ENCODE results near the gene DUSP18.
"Not testable (repeated sequence)": the region's sequence is repeated elsewhere in the genome, so short reads cannot be mapped to it uniquely, and the experiment has no call there.

The DUSP18 gene

DNA sequence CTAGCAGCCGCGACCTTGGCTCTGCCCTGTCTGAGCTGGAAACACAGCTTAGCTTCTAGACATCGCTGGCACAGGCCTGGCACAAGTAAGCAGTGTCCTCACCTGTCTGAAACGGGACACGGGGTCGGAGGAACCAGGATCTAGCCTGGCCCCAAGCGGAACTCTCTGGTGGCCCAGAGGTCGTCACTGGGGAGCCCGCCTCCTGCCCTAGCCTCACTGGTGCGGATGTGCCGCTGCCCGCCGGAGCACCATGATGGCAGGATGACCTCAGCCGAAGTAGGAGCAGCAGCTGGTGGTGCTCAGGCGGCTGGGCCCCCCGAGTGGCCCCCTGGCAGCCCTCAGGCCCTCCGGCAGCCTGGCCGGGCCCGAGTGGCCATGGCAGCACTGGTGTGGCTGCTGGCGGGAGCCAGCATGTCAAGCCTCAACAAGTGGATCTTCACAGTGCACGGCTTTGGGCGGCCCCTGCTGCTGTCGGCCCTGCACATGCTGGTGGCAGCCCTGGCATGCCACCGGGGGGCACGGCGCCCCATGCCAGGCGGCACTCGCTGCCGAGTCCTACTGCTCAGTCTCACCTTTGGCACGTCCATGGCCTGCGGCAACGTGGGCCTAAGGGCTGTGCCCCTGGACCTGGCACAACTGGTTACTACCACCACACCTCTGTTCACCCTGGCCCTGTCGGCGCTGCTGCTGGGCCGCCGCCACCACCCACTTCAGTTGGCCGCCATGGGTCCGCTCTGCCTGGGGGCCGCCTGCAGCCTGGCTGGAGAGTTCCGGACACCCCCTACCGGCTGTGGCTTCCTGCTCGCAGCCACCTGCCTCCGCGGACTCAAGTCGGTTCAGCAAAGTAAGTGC lies 31.2 kb downstream of the DUSP18 start:
- peak; percentile 66 for DNase-seq (ENCODE audit: low spot score)
- in situ Hi-C loops (cut with MboI; ENCODE audit: low sequenced_read_pairs, unreplicated experiment) = loop anchor here (25.0 kb wide), 1 partner anchor 276 kb away; no protein-coding TSS in a partner anchor
- TF ChIP-seq, protein P1, sequence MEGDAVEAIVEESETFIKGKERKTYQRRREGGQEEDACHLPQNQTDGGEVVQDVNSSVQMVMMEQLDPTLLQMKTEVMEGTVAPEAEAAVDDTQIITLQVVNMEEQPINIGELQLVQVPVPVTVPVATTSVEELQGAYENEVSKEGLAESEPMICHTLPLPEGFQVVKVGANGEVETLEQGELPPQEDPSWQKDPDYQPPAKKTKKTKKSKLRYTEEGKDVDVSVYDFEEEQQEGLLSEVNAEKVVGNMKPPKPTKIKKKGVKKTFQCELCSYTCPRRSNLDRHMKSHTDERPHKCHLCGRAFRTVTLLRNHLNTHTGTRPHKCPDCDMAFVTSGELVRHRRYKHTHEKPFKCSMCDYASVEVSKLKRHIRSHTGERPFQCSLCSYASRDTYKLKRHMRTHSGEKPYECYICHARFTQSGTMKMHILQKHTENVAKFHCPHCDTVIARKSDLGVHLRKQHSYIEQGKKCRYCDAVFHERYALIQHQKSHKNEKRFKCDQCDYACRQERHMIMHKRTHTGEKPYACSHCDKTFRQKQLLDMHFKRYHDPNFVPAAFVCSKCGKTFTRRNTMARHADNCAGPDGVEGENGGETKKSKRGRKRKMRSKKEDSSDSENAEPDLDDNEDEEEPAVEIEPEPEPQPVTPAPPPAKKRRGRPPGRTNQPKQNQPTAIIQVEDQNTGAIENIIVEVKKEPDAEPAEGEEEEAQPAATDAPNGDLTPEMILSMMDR (IDR thresholded peaks at IDR 0.05; ENCODE audit: borderline replicate concordance, control extremely low read depth, extremely low read depth, insufficient read depth, missing control alignments) = peak; percentile 13

DNA sequence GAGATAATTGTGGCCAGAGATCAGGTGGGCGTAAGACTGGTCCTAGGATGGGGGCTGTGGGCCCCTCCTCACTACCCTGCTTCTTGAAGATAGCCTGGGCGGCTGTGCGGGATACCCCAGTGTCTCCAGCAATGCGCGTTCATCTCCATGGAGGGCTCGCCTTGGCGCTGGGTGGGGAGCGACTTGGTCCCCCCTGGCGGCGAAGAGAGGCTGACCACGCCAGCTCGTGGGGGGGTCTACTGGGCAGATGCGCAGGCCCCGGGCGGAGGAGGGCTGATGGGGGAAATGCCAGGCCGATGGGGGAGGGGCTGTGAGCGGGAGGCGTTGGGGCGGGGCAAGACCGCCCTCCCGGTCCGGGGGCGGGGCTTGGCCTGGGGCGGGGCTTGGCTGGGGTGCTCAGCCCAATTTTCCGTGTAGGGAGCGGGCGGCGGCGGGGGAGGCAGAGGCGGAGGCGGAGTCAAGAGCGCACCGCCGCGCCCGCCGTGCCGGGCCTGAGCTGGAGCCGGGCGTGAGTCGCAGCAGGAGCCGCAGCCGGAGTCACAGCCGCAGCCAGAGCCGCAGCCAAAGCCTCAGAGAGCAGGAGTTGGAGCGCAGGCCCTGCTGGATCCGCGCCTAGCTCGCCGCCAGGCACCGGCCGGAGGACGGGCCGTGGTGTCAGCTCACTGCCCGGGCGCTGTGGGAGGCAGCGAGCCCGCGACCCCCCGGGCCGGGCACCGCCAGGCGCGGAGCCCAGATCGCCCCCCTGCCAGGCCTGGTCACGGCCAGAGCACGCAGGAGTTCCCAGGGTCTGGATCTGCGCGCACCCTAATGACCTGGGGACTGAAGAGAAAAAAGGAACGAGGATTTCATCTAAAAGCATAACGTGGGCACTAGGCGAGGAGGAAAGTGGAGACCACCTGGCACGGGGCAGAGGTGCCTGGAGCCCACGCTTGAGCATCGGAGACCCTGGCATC lies 32.1 kb downstream of the DUSP18 start, which contains the start of gene SLC35E4:
TSS of gene SLC35E4 (plus strand) at position 509 of the 953 bp plus-strand sequence. CDS start 670 bp downstream, outside the sequence.
- TF ChIP-seq, protein P1 (IDR thresholded peaks at IDR 0.05; ENCODE audit: borderline replicate concordance, control extremely low read depth, extremely low read depth, insufficient read depth, missing control alignments) = peak; percentile 5
- in situ Hi-C loops (cut with MboI; ENCODE audit: low sequenced_read_pairs, unreplicated experiment) = loop anchor here (25.0 kb wide), 1 partner anchor 277 kb away; no protein-coding TSS in a partner anchor
- peak; percentile 97 for DNase-seq (ENCODE audit: low spot score)

DNA sequence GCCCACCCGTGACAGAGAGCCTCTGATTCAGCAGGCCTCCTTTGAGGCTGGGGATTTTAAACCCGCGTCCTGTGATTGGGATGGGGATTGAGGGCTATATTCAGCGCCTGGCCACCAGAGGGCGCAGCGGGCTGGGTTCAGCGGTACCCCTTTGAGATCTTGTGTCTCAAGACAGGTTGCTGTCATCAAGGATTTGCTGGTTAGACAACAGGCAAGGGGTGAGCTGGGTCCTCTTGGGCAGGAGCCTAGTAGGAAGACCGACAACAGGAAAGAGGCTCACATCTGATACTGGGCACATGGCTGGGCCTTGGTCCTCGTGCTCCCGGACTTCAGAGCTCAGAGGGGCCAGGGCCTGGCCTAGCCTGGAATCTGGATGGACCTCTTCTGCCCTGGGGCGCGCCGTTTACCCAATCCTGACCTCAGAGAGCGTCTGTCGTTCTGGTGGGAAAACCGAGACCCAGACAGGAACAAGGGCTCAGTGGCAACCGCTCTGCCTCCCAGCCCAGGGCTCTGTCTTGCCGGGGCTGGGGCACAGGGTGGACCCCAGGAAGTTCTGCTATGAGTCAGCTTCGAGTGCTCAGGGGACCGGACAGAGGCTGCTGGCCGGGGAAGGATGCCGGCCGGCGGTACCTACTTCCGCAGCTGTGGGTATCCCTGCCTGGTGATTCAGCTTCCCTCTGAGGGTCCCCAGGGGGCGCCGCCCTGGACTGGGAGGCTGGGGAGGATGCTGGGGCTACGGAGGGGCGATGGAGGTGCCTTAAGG lies 33.0 kb downstream of the DUSP18 start:
- TF ChIP-seq, protein P1 (IDR thresholded peaks at IDR 0.05; ENCODE audit: borderline replicate concordance, control extremely low read depth, extremely low read depth, insufficient read depth, missing control alignments) = peak; percentile 92
- DNase-seq (ENCODE audit: low spot score) = peak; percentile 94
- in situ Hi-C loops (cut with MboI; ENCODE audit: low sequenced_read_pairs, unreplicated experiment) = loop anchor here (25.0 kb wide), 1 partner anchor 278 kb away; no protein-coding TSS in a partner anchor

DNA sequence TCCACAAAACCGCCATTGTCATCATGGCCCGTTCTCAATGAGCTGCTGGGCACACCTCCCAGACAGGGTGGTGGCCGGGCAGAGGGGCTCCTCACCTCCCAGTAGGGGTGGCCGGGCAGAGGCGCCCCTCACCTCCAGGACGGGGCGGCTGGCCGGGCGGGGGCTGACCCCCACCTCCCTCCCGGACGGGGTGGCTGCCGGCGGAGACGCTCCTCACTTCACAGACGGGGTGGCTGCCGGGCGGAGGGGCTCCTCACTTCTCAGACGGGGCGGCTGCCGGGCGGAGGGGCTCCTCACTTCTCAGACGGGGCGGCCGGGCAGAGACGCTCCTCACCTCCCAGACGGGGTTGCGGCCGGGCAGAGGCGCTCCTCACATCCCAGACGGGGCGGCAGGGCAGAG lies 36.2 kb downstream of the DUSP18 start:
- DNase-seq (ENCODE audit: low spot score) = not testable (repeated sequence)
- in situ Hi-C loops (cut with MboI; ENCODE audit: low sequenced_read_pairs, unreplicated experiment) = loop anchor here (25.0 kb wide), 1 partner anchor 281 kb away; no protein-coding TSS in a partner anchor

DNA sequence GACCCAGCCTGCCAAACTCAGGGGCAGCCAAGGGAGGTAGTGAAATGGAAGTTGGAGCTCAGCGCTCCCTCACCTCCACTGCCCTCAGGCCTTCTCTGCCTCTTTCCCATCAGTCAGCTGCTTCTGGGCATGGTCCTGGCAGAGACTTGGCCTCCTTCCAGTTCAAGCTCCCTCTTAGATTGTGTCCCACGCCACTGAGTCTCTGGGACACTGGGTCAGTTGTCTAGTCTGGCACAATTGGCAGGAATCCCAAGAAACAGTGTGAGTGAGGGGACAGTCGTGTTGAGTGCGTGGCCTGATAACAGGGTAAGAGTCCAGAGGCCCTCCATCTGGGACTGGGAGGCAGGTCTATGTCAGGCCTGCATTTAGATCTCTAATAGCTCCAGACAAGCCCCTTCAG lies 39.2 kb downstream of the DUSP18 start:
- in situ Hi-C loops (cut with MboI; ENCODE audit: low sequenced_read_pairs, unreplicated experiment) = loop anchor here (5.0 to 25.0 kb wide), 2 partner anchors 129 to 284 kb away; no protein-coding TSS in a partner anchor
- DNase-seq (ENCODE audit: low spot score) = no peak
- TF ChIP-seq, protein P1 (IDR thresholded peaks at IDR 0.05; ENCODE audit: borderline replicate concordance, control extremely low read depth, extremely low read depth, insufficient read depth, missing control alignments) = no peak

GRCh38 chr22:30627471-30627870 lies 40.2 kb downstream of the DUSP18 start:
- in situ Hi-C loops (cut with MboI; ENCODE audit: low sequenced_read_pairs, unreplicated experiment) = loop anchor here (5.0 to 25.0 kb wide), 2 partner anchors 130 to 285 kb away; no protein-coding TSS in a partner anchor
- no peak for DNase-seq (ENCODE audit: low spot score)

More at GRCh38 chr22:30627471-30627870, 40.2 kb downstream of the DUSP18 start:
- TF ChIP-seq, protein P1 (IDR thresholded peaks at IDR 0.05; ENCODE audit: borderline replicate concordance, control extremely low read depth, extremely low read depth, insufficient read depth, missing control alignments) = no peak
